HepG2 (cell line): ENCODE results near the gene ANKRD40.

ENCODE experiments used
- MTA3 ChIP-seq: sonication (generic); formaldehyde crosslinking; IDR thresholded peaks from 2 replicates; pipeline ENCODE4 v1.4.0; 2020; ENCODE audit warnings: missing genetic modification reagents
- NKX3-1 ChIP-seq: sonication (generic); formaldehyde crosslinking; IDR thresholded peaks from 2 replicates; pipeline ENCODE4 v1.5.0; 2020; ENCODE audit warnings: missing genetic modification reagents
- POLR2AphosphoS5 ChIP-seq: IDR thresholded peaks from 2 replicates; pipeline ENCODE4 v1.6.1; 2012; ENCODE audit warnings: low read depth, low read length
- RAD21 ChIP-seq: fragments of 450-650 bp; formaldehyde crosslinking; IDR thresholded peaks from 2 replicates; pipeline ENCODE4 v1.5.0; 2020; ENCODE audit warnings: mild to moderate bottlenecking
- U2AF2 ChIP-seq: fragments of 200-400 bp; formaldehyde crosslinking; IDR thresholded peaks from 2 replicates; pipeline ENCODE4 v1.6.1; 2017; ENCODE audit warnings: low read depth, mild to moderate bottlenecking, low read length
- ZNF510 ChIP-seq: sonication (generic); formaldehyde crosslinking; IDR thresholded peaks from 2 replicates; pipeline ENCODE4 v1.4.0; 2020; ENCODE audit warnings: low read depth, mild to moderate bottlenecking, missing genetic modification reagents
- TF ChIP-seq, protein P1 (sequence below): sonication (generic); formaldehyde crosslinking; IDR thresholded peaks from 2 replicates; pipeline ENCODE4 v1.5.0; 2020; ENCODE audit warnings: mild to moderate bottlenecking, missing genetic modification reagents, moderate library complexity

DNA sequence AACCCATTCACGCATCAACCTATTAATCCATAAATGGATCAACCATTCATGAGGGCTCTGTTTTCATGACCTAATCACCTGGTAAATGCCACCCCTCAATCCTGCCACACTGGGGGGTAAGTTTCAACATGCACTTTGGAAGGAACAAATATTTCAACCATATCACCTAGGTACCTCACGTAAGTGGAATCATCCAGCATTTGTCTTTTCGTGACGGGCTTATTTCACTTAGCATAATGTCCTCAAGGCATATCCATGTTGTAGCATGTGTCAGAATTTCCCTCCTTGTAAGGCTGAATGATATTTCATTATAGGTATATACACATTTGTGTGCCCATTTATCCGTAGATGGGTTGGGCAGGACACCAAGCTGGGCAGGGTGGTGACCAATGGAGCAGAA is 35.6 kb downstream of the ANKRD40 start:
- TF ChIP-seq POLR2AphosphoS5: no peak
- TF ChIP-seq, protein P1, sequence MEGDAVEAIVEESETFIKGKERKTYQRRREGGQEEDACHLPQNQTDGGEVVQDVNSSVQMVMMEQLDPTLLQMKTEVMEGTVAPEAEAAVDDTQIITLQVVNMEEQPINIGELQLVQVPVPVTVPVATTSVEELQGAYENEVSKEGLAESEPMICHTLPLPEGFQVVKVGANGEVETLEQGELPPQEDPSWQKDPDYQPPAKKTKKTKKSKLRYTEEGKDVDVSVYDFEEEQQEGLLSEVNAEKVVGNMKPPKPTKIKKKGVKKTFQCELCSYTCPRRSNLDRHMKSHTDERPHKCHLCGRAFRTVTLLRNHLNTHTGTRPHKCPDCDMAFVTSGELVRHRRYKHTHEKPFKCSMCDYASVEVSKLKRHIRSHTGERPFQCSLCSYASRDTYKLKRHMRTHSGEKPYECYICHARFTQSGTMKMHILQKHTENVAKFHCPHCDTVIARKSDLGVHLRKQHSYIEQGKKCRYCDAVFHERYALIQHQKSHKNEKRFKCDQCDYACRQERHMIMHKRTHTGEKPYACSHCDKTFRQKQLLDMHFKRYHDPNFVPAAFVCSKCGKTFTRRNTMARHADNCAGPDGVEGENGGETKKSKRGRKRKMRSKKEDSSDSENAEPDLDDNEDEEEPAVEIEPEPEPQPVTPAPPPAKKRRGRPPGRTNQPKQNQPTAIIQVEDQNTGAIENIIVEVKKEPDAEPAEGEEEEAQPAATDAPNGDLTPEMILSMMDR: no peak
- no peak for TF ChIP-seq MTA3 (CRISPR knock-in tag)
- no peak for TF ChIP-seq NKX3-1
- no peak for TF ChIP-seq U2AF2
- TF ChIP-seq RAD21 (CRISPR knock-in tag): no peak
- TF ChIP-seq ZNF510 (CRISPR knock-in tag): no peak
